ENCODE measurements around the gene LATS2.

LATS2 gene

GRCh38 chr13:21048901-21049698 is 12.3 kb downstream of the LATS2 start:
- no peak for TF ChIP-seq CTCF (conservative IDR thresholded peaks at IDR 0.05; ENCODE audit: low read depth, low read length)
- DNase-seq (ENCODE audit: low read depth), result no peak
- no peak overlapping the region for H3K4me3 ChIP-seq (ENCODE audit: low read depth, low read length)

GRCh38 chr13:21047591-21048282 is 13.6 kb downstream of the LATS2 start:
- no peak for TF ChIP-seq CTCF (conservative IDR thresholded peaks at IDR 0.05; ENCODE audit: low read depth, low read length)
- DNase-seq (ENCODE audit: low read depth), result no peak
- no peak overlapping the region for H3K4me3 ChIP-seq (ENCODE audit: low read depth, low read length)

GRCh38 chr13:21047087-21047486 is 14.3 kb downstream of the LATS2 start:
- TF ChIP-seq CTCF (conservative IDR thresholded peaks at IDR 0.05; ENCODE audit: low read depth, low read length), result no peak
- DNase-seq (ENCODE audit: low read depth), result no peak

GRCh38 chr13:21046203-21046602 is 15.2 kb downstream of the LATS2 start:
- no peak for TF ChIP-seq CTCF (conservative IDR thresholded peaks at IDR 0.05; ENCODE audit: low read depth, low read length)
- no peak overlapping the region for H3K4me3 ChIP-seq (ENCODE audit: low read depth, low read length)
- DNase-seq (ENCODE audit: low read depth), result no peak

More at GRCh38 chr13:21047087-21047486, 14.3 kb downstream of the LATS2 start:
- no peak overlapping the region for H3K4me3 ChIP-seq (ENCODE audit: low read depth, low read length)

- no peak for TF ChIP-seq CTCF (conservative IDR thresholded peaks at IDR 0.05; ENCODE audit: low read depth, low read length)
- no peak overlapping the region for H3K4me3 ChIP-seq (ENCODE audit: low read depth, low read length)
- DNase-seq (ENCODE audit: low read depth), result no peak
Measured at GRCh38 chr13:21045100-21045499, 16.3 kb downstream of the LATS2 start.

GRCh38 chr13:21043898-21044297 is 17.5 kb downstream of the LATS2 start:
- TF ChIP-seq CTCF (conservative IDR thresholded peaks at IDR 0.05; ENCODE audit: low read depth, low read length), result no peak
- peak; percentile 91 for DNase-seq (ENCODE audit: low read depth)
- H3K4me3 ChIP-seq (ENCODE audit: low read depth, low read length), result no peak overlapping the region
